ENCODE results near the gene ZKSCAN1.

- TF ChIP-seq CTCF (IDR thresholded peaks at IDR 0.05) (no peak), POLR2A (IDR thresholded peaks at IDR 0.05) (no peak)
Observed at GRCh38 chr7:100017875-100018274, 2.5 kb downstream of the ZKSCAN1 start.

Data from Peyer's patch (tissue), 4 donors.